ENCODE data around the gene PLD6.

DNA sequence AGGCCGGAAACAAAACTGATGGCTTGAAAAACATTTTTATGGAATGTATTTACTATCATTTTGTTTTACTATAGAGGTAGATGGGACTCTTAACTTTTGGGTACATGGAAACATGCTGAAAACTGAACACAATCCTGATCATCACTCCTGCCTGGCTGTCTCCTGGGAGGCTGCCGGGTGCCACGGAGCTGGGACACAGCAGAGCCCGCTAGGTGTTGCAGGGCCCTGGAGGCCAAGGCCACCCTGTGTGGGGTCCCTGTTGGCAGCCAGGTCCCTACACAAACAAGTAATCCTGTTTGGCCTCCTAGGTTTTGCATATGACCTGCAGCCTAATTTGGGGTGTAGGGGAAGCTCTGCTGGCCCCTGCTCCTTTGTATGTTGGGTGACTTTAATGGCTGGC, 17.5 kb downstream of the PLD6 start:
- TF ChIP-seq, protein P1, sequence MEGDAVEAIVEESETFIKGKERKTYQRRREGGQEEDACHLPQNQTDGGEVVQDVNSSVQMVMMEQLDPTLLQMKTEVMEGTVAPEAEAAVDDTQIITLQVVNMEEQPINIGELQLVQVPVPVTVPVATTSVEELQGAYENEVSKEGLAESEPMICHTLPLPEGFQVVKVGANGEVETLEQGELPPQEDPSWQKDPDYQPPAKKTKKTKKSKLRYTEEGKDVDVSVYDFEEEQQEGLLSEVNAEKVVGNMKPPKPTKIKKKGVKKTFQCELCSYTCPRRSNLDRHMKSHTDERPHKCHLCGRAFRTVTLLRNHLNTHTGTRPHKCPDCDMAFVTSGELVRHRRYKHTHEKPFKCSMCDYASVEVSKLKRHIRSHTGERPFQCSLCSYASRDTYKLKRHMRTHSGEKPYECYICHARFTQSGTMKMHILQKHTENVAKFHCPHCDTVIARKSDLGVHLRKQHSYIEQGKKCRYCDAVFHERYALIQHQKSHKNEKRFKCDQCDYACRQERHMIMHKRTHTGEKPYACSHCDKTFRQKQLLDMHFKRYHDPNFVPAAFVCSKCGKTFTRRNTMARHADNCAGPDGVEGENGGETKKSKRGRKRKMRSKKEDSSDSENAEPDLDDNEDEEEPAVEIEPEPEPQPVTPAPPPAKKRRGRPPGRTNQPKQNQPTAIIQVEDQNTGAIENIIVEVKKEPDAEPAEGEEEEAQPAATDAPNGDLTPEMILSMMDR (IDR thresholded peaks at IDR 0.05): no peak
- TF ChIP-seq POLR2A (IDR thresholded peaks at IDR 0.05): no peak
